Measurements from ENCODE around the gene MRC2. TPM values are rescaled to one million over a fixed set of nuclear protein-coding genes. Genes with fewer than 3 reads are reported as not detected.
A peak's percentile ranks its signal among the peaks of the same experiment; 100 is the strongest.

MRC2 gene
- total RNA-seq, 1 donor from 2014 or later, result 127 TPM

DNA sequence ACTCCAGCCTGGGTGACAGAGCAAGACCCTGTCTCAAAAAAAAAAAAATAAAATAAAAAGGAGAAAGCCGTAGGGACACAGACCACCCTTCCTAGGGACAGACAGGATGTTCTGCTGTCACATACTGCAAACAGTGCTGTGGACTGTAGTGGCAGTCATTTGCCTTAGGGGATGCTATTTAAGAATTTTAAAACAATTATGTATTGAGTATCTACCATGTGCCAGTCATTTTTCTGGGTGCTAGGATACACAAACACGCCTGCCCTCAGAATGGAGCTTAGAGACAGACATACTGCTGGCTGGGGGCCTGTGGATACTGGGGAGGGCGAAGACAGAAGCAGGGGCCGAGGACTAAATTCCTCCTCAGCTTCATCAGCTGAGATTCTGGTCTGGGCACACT lies 45.5 kb downstream of the MRC2 start:
- DNase-seq, result no peak
- no peaks in the 10 kb centered on the region for H3K9me3 ChIP-seq

GRCh38 chr17:62673614-62674362 lies 46.3 kb downstream of the MRC2 start:
- H3K4me1 ChIP-seq, result peaks cover 4% of the 10 kb centered on the region
- H3K4me3 ChIP-seq, result no peak overlapping the region
- H3K36me3 ChIP-seq, result peaks cover 30% of the 10 kb centered on the region
- H3K27ac ChIP-seq, result no peak overlapping the region
- H3K9me3 ChIP-seq, result no peaks in the 10 kb centered on the region
- intact Hi-C loops (cut with DNase I), result no loop called here
- no peak for ATAC-seq
- H3K27me3 ChIP-seq, result no peaks in the 10 kb centered on the region
- DNase-seq, result no peak
- TF ChIP-seq CTCF (IDR thresholded peaks at IDR 0.05), result no peak

More for the DNA sequence above, 45.5 kb downstream of the MRC2 start:
- no peak overlapping the region for H3K27ac ChIP-seq
- peaks cover 30% of the 10 kb centered on the region for H3K36me3 ChIP-seq
- H3K27me3 ChIP-seq, result no peaks in the 10 kb centered on the region
- H3K4me1 ChIP-seq, result peaks cover 4% of the 10 kb centered on the region
- no peak overlapping the region for H3K4me3 ChIP-seq
- TF ChIP-seq CTCF (IDR thresholded peaks at IDR 0.05), result no peak
- ATAC-seq, result no peak
- intact Hi-C loops (cut with DNase I), result no loop called here

DNA sequence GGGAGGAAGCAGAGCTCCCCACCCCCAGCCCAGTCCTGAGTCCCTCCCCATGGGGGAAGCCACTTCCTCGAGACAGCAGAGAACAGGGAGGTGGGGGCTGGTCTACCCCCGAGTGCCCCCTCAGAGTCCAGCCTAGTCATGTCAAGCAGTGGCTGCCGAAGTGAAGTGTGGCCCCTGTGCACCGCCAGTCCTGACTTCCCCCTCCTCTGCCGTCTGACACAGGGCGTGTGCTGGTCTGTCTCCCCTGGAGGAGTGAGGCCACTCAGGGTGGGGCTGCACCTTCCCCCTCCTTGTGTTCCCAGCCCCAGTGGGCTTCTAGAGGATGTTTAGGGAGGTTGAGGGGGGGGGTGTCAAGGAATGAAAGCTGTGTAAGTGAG lies 46.9 kb downstream of the MRC2 start:
- Histone ChIP-seq H3K27ac (no peak overlapping the region), H3K4me3 (no peak overlapping the region), H3K9me3 (no peaks in the 10 kb centered on the region), H3K27me3 (no peaks in the 10 kb centered on the region), H3K36me3 (peaks cover 30% of the 10 kb centered on the region), H3K4me1 (peaks cover 4% of the 10 kb centered on the region)
- intact Hi-C loops (cut with DNase I), result no loop called here
- no peak for ATAC-seq
- TF ChIP-seq CTCF (IDR thresholded peaks at IDR 0.05), result no peak
- no peak for DNase-seq

- Histone ChIP-seq H3K9me3 (no peaks in the 10 kb centered on the region), H3K4me1 (peaks cover 4% of the 10 kb centered on the region), H3K27me3 (no peaks in the 10 kb centered on the region), H3K27ac (no peak overlapping the region), H3K4me3 (no peak overlapping the region), H3K36me3 (peaks cover 30% of the 10 kb centered on the region)
- TF ChIP-seq CTCF (IDR thresholded peaks at IDR 0.05), result no peak
- intact Hi-C loops (cut with DNase I), result no loop called here
- ATAC-seq (no peak), DNase-seq (no peak)
Observed at GRCh38 chr17:62674841-62675240, 47.4 kb downstream of the MRC2 start.

DNA sequence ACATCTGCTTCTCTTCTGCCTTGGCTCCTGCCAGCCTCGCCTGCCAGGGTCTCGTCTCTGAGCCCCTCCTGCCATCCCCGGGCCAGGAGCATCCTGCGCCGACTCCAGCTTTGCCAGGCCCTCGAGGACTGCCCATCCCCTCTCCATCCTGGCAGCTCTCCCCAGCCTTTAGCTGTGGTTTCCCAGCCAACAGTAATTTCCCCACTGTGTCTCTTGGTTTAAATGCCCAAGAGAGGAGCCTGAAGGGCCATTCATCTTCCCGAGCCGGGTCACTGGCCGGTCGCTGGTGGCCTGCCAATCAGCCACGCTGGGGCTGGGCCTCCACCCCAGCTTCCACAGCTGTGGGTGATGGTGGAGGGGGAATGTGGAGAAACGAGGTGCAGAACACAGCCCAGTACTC lies 47.8 kb downstream of the MRC2 start:
- Histone ChIP-seq H3K27ac (no peak overlapping the region), H3K4me3 (no peak overlapping the region), H3K9me3 (no peaks in the 10 kb centered on the region), H3K4me1 (peaks cover 4% of the 10 kb centered on the region), H3K27me3 (no peaks in the 10 kb centered on the region), H3K36me3 (peaks cover 34% of the 10 kb centered on the region)
- DNase-seq (no peak), ATAC-seq (peak; percentile 2)
- intact Hi-C loops (cut with DNase I), result no loop called here
- no peak for TF ChIP-seq CTCF (IDR thresholded peaks at IDR 0.05)

GRCh38 chr17:62675701-62676100 lies 48.2 kb downstream of the MRC2 start:
- ATAC-seq (no peak), DNase-seq (no peak)
- intact Hi-C loops (cut with DNase I), result no loop called here
- Histone ChIP-seq H3K4me3 (no peak overlapping the region), H3K27me3 (no peaks in the 10 kb centered on the region), H3K27ac (no peak overlapping the region), H3K36me3 (peaks cover 39% of the 10 kb centered on the region), H3K4me1 (peaks cover 4% of the 10 kb centered on the region), H3K9me3 (no peaks in the 10 kb centered on the region)
- no peak for TF ChIP-seq CTCF (IDR thresholded peaks at IDR 0.05)

All from upper lobe of right lung (tissue), 1 donor.